ENCODE results near the gene KRTAP10-2.
"Not testable (repeated sequence)": the region's sequence is repeated elsewhere in the genome, so short reads cannot be mapped to it uniquely, and the experiment has no call there.

KRTAP10-2 gene

DNA sequence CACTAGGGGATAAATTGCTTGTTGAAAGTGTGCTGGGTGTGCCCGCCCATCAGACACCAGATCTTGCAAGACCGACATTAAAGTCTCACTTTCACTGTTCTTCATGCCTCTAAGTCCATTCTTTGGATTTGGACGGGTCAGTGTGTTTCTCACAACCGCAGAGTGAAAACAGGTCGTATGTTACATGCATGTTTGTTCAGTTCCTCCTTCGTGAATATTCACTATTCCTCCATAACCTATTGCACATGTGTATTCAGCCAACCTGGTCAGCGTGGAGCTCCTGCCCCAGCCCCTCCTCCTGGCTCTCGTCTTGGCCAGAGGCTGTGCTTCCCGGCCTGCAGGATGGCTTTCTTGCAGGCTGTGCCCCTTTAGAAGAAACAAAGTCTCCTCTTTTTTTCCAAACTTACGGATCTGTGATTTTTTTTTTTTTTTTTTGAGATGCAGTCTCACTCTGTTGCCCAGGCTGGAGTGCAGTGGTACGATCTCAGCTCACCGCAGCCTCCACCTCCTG, 43.2 kb upstream of the KRTAP10-2 start:
- TF ChIP-seq, protein P1, sequence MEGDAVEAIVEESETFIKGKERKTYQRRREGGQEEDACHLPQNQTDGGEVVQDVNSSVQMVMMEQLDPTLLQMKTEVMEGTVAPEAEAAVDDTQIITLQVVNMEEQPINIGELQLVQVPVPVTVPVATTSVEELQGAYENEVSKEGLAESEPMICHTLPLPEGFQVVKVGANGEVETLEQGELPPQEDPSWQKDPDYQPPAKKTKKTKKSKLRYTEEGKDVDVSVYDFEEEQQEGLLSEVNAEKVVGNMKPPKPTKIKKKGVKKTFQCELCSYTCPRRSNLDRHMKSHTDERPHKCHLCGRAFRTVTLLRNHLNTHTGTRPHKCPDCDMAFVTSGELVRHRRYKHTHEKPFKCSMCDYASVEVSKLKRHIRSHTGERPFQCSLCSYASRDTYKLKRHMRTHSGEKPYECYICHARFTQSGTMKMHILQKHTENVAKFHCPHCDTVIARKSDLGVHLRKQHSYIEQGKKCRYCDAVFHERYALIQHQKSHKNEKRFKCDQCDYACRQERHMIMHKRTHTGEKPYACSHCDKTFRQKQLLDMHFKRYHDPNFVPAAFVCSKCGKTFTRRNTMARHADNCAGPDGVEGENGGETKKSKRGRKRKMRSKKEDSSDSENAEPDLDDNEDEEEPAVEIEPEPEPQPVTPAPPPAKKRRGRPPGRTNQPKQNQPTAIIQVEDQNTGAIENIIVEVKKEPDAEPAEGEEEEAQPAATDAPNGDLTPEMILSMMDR (IDR thresholded peaks at IDR 0.05; ENCODE audit: low read depth, low read length, missing control alignments), result no peak
- no peak for DNase-seq (ENCODE audit: extremely low read depth, low read depth)
- H3K4me3 ChIP-seq (replicated peaks; ENCODE audit: low read depth, low read length), result no peak overlapping the region

GRCh38 chr21:44593598-44594405, 42.5 kb upstream of the KRTAP10-2 start:
- DNase-seq (ENCODE audit: extremely low read depth, low read depth), result no peak
- no peak overlapping the region for H3K4me3 ChIP-seq (replicated peaks; ENCODE audit: low read depth, low read length)
- TF ChIP-seq, protein P1 (IDR thresholded peaks at IDR 0.05; ENCODE audit: low read depth, low read length, missing control alignments), result no peak

DNA sequence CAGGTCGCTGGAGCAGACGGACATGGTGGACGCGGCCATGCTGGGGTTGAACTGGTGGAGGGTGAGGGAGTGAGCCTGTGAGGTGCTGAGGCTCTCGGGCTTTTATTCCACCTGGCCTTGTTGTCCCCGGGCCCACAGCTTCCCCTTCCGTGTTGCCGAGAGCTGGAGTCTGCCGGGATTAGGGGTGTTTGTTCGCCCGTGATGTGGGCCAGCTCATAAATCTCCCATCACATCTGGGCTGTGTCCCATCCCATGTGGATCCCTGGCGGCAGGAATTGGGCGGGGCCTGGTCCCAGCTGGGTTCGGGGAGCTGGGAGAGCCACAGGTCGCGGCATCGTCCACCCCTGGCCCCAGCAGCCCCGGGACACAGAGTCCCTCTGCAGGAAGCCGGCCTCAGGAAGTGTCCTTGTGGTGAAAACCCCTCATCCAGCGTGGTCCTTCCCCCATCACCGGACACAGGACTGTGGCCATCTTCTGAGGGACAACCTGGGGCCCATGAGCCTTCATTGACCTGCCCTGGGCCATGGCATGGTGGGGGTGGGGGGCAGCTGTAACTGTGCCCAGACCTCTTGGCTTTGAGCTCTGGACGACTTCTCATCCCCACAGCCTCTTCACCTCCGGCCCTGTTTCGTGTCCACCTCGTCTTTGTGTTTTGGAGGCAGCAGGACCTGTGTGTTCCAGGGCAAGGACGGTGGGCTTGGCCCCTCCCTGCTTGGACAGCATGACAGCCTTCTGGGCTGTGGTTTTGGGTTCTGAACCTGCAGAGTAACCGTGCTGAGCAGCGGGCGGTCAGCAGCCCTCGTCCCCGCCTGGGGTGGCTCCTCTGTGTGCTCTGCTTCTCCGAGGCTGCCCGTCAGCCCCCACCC, 41.4 kb upstream of the KRTAP10-2 start, which contains the start of gene KRTAP10-6:
Gene KRTAP10-6, minus strand, starts transcription at position 60 of the 866 bp plus-strand sequence. Its CDS starts 21 bp downstream, at position 39.
- H3K4me3 ChIP-seq (replicated peaks; ENCODE audit: low read depth, low read length), result no peak within 1 kb of the TSS
- TF ChIP-seq, protein P1 (IDR thresholded peaks at IDR 0.05; ENCODE audit: low read depth, low read length, missing control alignments), result no peak
- DNase-seq (ENCODE audit: extremely low read depth, low read depth), result no peak

GRCh38 chr21:44591801-44592130, 40.5 kb upstream of the KRTAP10-2 start:
- not testable (repeated sequence) for DNase-seq (ENCODE audit: extremely low read depth, low read depth); H3K4me3 ChIP-seq (replicated peaks; ENCODE audit: low read depth, low read length)

DNA sequence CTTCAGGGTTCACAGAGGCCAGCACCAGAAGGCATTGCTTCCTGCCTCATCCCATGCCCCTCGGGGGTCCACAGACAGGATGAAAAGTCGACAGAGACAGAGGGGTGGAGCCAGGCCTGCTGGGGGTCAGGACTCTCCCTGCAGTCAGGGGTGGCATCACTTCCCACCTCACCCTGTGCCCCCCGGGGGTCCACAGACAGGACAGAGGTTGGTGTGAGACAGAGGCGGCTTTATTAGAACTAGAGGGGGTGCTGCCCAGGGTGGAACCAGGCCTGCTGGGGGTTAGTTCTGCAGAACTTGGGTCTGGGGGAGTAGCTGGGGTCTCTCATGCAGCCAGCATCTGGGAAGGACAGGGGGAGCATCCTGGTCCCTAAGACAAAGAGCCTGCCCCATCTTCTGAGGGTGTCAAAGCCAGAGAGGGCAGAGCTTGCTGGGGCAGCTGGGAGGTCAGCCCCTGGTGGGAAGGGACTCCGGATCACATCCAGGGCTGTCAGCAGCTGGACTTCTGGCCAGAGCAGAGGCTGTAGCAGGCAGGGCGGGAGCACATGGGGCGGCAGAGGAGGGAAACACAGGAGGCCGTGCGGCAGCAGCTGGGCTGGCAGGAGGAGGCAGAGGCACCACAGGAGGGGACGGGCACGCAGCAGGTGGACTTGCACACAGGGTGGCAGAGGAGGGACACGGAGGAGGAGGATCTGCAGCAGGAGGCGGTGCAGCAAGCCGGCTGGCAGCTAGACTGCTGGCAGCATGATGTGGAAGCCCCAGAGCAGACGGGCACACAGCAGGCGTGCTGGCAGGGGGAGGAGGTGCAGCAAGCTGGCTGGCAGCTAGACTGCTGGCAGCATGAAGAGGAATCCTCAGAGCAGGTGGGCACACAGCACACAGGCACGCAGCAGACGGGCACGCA, 39.8 kb upstream of the KRTAP10-2 start:
- not testable (repeated sequence) for H3K4me3 ChIP-seq (replicated peaks; ENCODE audit: low read depth, low read length); DNase-seq (ENCODE audit: extremely low read depth, low read depth)

DNA sequence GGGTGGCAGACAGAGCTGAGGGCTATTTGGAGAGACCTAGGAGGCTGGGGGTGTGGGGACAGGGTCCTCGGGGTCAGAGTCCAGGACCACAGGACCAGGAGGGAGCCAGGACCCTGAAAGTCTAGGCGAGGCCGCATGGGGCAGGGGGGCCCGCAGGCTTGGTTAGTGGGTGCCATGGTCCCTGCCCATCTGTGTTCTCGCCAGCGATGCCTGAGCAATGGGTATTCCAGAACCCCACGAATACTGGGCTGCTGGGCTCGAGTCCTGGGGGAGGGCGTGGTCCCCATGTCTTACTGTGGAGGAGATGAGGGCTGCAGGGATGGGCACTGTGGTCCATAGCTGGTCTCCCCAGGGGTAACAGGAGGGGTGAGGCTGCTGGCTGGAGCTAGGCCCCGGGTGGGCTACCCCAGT, 39.0 kb upstream of the KRTAP10-2 start:
- no peak overlapping the region for H3K4me3 ChIP-seq (replicated peaks; ENCODE audit: low read depth, low read length)
- DNase-seq (ENCODE audit: extremely low read depth, low read depth), result no peak
- TF ChIP-seq, protein P1 (IDR thresholded peaks at IDR 0.05; ENCODE audit: low read depth, low read length, missing control alignments), result no peak

DNA sequence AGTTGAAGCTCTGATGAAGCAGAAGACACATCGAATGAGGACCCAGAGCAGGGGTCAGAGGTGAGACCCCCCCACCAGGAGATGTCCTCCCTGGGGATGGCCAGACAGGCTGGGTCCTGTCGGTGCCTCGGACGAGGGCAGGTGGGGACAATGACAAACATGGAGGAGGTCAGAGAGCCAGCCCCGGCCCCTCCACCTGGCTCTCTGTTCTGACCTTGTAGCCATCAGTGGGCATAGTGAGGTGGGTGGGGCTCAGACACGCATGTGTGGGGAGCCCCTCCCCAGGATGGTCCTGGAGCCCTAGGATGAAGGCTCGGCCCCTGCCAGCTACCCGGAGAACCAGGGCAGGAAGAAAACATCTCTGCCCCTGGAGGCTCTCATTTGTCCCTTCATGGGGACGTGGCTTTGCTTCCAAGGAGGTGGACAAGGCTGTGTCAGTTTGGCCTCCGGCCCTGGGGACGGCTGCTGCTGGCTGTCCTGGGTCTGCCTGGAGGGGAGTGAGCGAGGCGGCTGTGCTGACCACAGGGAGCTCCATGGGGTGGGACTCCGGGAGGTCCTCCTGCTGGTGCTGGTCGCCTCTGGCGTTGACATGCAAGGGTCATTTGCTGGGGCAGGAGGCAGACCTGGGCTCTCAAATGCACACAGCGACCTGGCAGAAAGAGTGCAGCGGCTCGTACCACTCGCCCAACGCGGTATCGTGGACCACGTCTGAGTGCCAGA, 38.4 kb upstream of the KRTAP10-2 start:
- no peak for DNase-seq (ENCODE audit: extremely low read depth, low read depth)
- no peak overlapping the region for H3K4me3 ChIP-seq (replicated peaks; ENCODE audit: low read depth, low read length)
- TF ChIP-seq, protein P1 (IDR thresholded peaks at IDR 0.05; ENCODE audit: low read depth, low read length, missing control alignments), result no peak

Measured in HFF-Myc (cell line).